NCI-H1048 (cell line): ENCODE results near the gene ATP2B3.

Experiments used
- DNase-seq: peaks from one replicate; lab custom pipeline; 2025; lab: John Stamatoyannopoulos, UW

Gene ATP2B3

GRCh38 chrX:153568451-153569011 lies 51.1 kb downstream of the ATP2B3 start:
- no peak for DNase-seq

- DNase-seq: no peak
Measured at GRCh38 chrX:153569475-153569874, 52.0 kb downstream of the ATP2B3 start.

GRCh38 chrX:153571534-153571908 lies 54.1 kb downstream of the ATP2B3 start:
- no peak for DNase-seq

GRCh38 chrX:153572601-153573000 lies 55.2 kb downstream of the ATP2B3 start:
- no peak for DNase-seq

GRCh38 chrX:153573984-153574383 lies 56.5 kb downstream of the ATP2B3 start:
- DNase-seq: no peak

- no peak for DNase-seq
Measured at GRCh38 chrX:153576239-153576870, 58.9 kb downstream of the ATP2B3 start.

GRCh38 chrX:153576961-153577360 lies 59.5 kb downstream of the ATP2B3 start:
- DNase-seq: no peak

GRCh38 chrX:153578200-153578835 lies 60.9 kb downstream of the ATP2B3 start:
- DNase-seq: no peak

GRCh38 chrX:153578889-153579288 lies 61.4 kb downstream of the ATP2B3 start:
- no peak for DNase-seq

- no peak for DNase-seq
Measured at GRCh38 chrX:153580700-153581386, 63.4 kb downstream of the ATP2B3 start.

GRCh38 chrX:153582896-153583295 lies 65.5 kb downstream of the ATP2B3 start:
- DNase-seq: no peak

GRCh38 chrX:153583433-153583832 lies 66.0 kb downstream of the ATP2B3 start:
- DNase-seq: no peak

- DNase-seq: no peak
Measured at GRCh38 chrX:153585827-153586226, 68.4 kb downstream of the ATP2B3 start.

GRCh38 chrX:153587342-153587741 lies 69.9 kb downstream of the ATP2B3 start:
- DNase-seq: no peak

GRCh38 chrX:153588021-153588781 lies 70.8 kb downstream of the ATP2B3 start:
- no peak for DNase-seq

GRCh38 chrX:153588782-153589446 lies 71.5 kb downstream of the ATP2B3 start:
- no peak for DNase-seq

- no peak for DNase-seq
Measured at GRCh38 chrX:153590961-153591956, 73.8 kb downstream of the ATP2B3 start.

GRCh38 chrX:153592091-153592833 lies 74.8 kb downstream of the ATP2B3 start:
- no peak for DNase-seq

GRCh38 chrX:153592966-153593688 lies 75.7 kb downstream of the ATP2B3 start:
- DNase-seq: no peak
